ENCODE data around the gene ABCB8.

DNA sequence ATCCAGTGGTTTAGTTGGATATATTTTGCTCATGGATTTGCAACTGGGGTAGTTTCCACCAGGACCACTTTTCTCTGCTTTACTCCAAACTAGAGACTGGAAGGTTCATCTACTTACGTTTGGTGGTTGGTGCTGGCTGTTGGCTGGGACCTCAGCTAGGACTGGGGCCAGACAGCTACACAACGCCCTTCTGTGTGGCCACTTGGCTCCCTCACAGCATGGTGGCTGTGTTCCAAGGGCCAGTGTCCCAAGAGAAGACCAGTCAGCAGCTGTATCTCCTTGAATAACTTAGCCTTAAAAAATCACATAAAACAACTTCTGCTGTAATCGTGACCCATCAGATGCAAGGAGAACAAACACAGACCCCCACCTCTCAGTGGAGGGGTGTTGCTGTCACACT lies 45.9 kb upstream of the ABCB8 start:
- TF ChIP-seq, protein P1, sequence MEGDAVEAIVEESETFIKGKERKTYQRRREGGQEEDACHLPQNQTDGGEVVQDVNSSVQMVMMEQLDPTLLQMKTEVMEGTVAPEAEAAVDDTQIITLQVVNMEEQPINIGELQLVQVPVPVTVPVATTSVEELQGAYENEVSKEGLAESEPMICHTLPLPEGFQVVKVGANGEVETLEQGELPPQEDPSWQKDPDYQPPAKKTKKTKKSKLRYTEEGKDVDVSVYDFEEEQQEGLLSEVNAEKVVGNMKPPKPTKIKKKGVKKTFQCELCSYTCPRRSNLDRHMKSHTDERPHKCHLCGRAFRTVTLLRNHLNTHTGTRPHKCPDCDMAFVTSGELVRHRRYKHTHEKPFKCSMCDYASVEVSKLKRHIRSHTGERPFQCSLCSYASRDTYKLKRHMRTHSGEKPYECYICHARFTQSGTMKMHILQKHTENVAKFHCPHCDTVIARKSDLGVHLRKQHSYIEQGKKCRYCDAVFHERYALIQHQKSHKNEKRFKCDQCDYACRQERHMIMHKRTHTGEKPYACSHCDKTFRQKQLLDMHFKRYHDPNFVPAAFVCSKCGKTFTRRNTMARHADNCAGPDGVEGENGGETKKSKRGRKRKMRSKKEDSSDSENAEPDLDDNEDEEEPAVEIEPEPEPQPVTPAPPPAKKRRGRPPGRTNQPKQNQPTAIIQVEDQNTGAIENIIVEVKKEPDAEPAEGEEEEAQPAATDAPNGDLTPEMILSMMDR (IDR thresholded peaks at IDR 0.05), result no peak
- no peak for TF ChIP-seq POLR2A (IDR thresholded peaks at IDR 0.05)
